NCI-H2227 treated with DMSO at 0.1 percent for 48 hours (cell line): ENCODE data around the gene ARL8B.
"Not testable (repeated sequence)": the region's sequence is repeated elsewhere in the genome, so short reads cannot be mapped to it uniquely, and the experiment has no call there.

Experiments
- DNase-seq: peaks from one replicate; lab custom pipeline; 2025; lab: John Stamatoyannopoulos, UW

The ARL8B gene

DNA sequence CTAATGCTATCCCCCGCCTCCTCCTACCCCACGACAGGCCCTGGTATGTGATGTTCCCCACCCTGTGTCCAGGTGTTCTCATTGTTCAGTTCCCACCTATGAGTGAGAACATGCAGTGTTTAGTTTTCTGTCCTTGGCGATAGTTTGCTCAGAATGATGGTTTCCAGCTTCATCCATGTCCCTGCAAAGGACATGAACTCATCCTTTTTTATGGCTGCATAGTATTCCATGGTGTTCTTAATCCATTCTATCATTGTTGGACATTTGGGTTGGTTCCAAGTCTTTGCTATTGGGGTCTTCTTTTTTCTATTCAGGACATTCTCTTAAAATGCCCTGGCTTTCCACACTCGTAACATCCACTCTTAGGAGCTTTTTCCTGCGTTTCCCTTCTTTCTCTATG, 25.1 kb downstream of the ARL8B start:
- not testable (repeated sequence) for DNase-seq

DNA sequence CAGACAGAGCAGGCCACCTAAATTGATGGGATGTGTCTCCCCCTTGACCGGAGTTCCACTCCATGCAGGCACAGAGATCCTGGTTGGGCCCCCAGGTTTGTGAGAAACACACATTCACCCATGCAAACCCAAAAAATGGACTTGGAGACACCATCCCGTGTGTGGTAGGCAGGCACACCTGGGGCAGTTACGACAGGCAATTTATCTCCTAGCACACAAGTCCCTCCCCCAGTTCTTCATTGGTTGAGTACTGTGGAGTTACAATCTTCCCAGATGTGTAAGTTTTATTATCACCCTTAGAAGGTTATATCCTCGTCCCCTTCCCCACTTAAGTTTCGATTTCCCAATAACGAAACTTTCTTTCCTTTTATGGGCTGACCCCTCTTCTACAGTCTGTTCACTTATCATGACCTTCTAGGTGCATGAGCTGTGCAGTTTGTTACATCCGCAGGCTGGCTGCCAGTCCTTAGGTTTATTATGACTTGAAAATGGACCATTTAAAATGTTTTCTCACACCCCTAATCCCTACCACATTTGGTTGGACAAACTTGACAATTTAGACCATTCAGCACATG, 27.3 kb downstream of the ARL8B start:
- no peak for DNase-seq

- DNase-seq: no peak
Observed at GRCh38 chr3:5151586-5151985, 29.5 kb downstream of the ARL8B start.

GRCh38 chr3:5153074-5153473, 31.0 kb downstream of the ARL8B start:
- DNase-seq: no peak

DNA sequence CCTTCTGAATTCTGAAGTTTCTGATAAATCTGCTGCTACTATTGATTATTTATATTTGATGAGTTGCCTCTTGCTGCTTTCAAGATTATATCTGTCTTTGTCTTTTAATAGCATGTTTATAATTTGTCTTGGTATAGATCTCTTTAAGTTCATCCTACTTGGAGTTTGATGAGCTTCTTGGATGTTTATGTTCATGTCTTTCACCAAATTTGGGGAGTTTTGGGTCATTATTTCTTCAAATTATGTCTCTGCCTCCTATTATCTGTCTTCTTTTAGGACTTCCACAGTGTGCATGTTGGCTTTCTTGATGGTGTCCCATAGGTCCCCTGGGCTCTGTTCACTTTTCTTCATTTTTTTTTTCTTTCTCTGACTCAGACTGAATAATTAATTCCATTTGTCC, 33.1 kb downstream of the ARL8B start:
- DNase-seq: no peak

- no peak for DNase-seq
Observed at GRCh38 chr3:5160321-5160720, 38.2 kb downstream of the ARL8B start.

GRCh38 chr3:5160940-5161858, 39.1 kb downstream of the ARL8B start:
- DNase-seq: peak; percentile 3

- DNase-seq: no peak
Observed at GRCh38 chr3:5162102-5162501, 40.0 kb downstream of the ARL8B start.

DNA sequence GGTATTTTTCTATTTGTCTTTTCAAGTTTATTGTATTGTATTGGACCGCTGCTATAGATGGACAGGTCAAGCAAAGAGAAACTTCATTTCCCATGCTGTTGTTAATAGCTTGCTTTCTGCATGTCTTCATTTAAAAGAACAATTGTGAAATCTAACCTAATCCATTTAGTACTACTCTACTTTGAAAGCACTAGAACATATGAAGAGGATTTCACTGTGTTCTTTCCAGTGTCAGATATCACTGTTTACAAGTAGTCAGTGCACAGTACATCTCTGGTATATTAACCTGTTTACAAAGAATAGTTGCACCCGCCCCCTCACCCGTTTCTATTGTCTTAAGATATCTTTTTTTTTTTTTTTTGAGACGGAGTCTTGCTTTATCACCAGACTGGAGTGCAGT, 43.6 kb downstream of the ARL8B start:
- DNase-seq: no peak

GRCh38 chr3:5166846-5167245, 44.8 kb downstream of the ARL8B start:
- DNase-seq: no peak

DNA sequence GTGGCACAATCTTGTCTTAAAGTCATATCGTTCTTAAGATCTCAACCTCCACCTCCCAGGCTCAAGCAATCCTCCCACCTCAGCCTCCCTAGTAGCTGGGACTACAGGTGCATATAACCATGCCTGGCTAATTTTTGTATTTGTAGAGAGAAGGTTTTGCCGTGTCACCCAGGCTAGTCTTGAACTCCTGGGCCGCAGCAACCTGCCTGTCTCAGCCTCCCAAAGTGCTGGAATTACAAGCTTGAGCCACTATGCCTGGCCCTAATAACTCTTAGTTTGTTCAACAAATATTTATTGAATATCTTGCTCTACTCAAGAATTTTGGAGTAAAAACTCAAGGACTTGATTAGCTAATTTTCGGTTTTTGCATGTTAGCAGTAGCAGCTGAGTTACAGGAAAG, 46.0 kb downstream of the ARL8B start:
- DNase-seq: no peak

DNA sequence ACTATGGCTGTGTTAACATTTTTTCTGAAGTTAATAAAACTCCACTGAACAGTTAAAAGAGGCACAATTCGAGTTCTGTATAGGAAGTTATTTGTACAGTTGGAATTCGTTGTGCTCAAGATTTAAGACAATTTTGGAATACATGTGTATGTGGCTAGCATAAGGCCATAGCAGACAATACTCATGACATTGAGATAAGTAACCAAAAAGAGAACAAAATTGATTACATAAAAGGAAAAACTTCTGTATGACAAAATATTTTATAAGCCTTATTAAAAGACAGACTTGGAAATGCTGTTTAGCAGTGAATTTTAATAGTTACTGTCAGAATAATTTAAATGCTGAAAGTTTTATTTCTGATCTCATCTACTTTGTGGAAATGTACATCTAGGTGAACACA, 47.7 kb downstream of the ARL8B start:
- no peak for DNase-seq

GRCh38 chr3:5170975-5171374, 48.9 kb downstream of the ARL8B start:
- no peak for DNase-seq

GRCh38 chr3:5172018-5172417, 49.9 kb downstream of the ARL8B start:
- no peak for DNase-seq

DNA sequence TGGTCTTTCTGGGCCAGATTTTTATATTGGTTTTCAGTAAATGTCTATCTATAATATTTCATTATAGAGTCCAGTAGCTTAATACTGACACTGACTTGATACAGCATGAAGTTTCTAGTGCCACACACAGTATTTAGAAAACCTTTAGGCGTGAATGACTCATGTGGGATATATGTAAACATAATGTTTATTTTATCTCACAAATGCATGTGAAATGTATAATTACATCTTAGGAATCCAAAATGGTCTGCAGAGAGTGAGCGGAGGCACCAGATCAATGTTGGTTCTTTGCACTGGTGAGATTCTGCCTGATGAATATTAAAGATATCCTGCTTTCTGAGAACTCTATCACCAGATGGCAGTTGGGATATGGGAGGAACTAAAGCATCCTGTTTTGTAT, 56.9 kb downstream of the ARL8B start:
- DNase-seq: not testable (repeated sequence)

- no peak for DNase-seq
Observed at GRCh38 chr3:5181469-5182141, 59.5 kb downstream of the ARL8B start.

DNA sequence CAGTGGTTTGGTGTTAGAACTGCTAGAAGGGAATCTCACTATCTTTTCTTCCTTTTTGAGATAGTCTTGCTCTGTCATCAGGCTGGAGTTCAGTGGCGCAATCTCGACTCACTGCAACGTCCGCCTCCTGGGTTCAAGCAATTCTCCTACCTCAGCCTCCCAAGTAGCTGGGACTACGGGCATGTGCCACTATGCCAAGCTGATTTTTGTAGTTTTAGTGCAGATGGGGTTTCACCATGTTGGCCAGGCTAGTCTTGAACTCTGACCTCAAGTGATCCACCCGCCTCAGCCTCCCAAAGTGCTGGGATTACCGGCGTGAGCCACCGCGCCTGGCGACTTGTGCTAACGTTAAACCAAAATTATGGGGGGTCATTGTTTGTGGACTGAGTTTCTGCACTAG, 61.6 kb downstream of the ARL8B start:
- DNase-seq: not testable (repeated sequence)

GRCh38 chr3:5184499-5184898, 62.4 kb downstream of the ARL8B start:
- DNase-seq: no peak

DNA sequence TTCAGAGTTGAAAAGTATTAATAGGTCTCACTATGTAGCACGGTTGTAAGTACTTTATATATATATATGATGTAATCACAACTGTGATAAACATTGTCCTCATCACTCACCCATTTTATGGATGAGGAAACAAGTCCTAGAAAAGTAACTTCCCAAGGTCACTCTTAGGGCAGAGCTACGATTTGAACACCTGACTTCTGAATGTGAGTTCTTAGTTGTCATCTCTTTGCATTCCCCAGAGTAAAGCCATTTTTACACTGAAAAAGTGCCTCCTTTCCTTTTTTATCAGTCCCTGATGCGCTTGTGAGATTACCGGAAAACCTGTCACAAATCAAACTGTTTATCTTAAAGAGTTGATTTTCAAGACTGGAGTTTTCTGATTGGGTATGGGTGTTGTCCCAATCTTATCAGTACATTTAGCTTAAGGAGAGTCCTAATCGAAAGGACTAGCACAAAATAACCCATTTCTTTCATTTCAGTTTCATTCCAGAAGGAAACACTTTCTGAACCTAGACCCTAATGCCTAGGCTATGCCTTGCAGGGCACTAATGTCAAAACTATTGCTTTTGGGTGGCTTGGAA, 63.1 kb downstream of the ARL8B start:
- no peak for DNase-seq

GRCh38 chr3:5186089-5186857, 64.2 kb downstream of the ARL8B start:
- DNase-seq: no peak

DNA sequence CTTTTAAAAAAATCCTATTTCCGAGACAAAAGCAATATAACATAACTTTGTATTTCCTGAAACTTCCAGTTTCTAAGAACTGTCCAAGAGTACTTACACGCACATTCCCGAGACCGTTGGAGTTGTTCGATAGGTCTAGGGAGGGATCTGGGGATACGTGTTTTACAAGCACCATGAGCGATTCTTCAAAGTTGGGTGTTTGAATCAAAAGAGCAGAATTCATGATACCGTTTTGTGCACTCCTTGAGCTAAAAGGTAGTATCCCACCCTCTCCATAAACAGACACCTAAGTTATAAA, 64.7 kb downstream of the ARL8B start:
- DNase-seq: no peak
